ENCODE results near the gene SPATA33.
"Not testable (repeated sequence)": the region's sequence is repeated elsewhere in the genome, so short reads cannot be mapped to it uniquely, and the experiment has no call there.

SPATA33 gene

GRCh38 chr16:89624777-89625761 lies 32.6 kb upstream of the SPATA33 start:
- no peak for DNase-seq
- in situ Hi-C loops (cut with MboI; ENCODE audit: low pct_unique_long_range_greater_than_20kb, low sequenced_read_pairs), result no loop called here

GRCh38 chr16:89629827-89630610 lies 27.6 kb upstream of the SPATA33 start:
- DNase-seq, result no peak
- in situ Hi-C loops (cut with MboI; ENCODE audit: low pct_unique_long_range_greater_than_20kb, low sequenced_read_pairs), result no loop called here

GRCh38 chr16:89633064-89633631 lies 24.5 kb upstream of the SPATA33 start:
- in situ Hi-C loops (cut with MboI; ENCODE audit: low pct_unique_long_range_greater_than_20kb, low sequenced_read_pairs), result no loop called here
- no peak for DNase-seq

- DNase-seq; in situ Hi-C loops (cut with MboI; ENCODE audit: low pct_unique_long_range_greater_than_20kb, low sequenced_read_pairs): not testable (repeated sequence)
These were observed 22.9 kb upstream of the SPATA33 start for GRCh38 chr16:89634463-89635385.

- DNase-seq, result no peak
- in situ Hi-C loops (cut with MboI; ENCODE audit: low pct_unique_long_range_greater_than_20kb, low sequenced_read_pairs), result no loop called here
These were observed 21.0 kb upstream of the SPATA33 start for GRCh38 chr16:89636663-89637062.

- in situ Hi-C loops (cut with MboI; ENCODE audit: low pct_unique_long_range_greater_than_20kb, low sequenced_read_pairs), result no loop called here
These were observed 20.3 kb upstream of the SPATA33 start for GRCh38 chr16:89637379-89637778.

GRCh38 chr16:89638455-89638854 lies 19.2 kb upstream of the SPATA33 start:
- in situ Hi-C loops (cut with MboI; ENCODE audit: low pct_unique_long_range_greater_than_20kb, low sequenced_read_pairs), result no loop called here
- DNase-seq, result no peak

More at GRCh38 chr16:89637379-89637778, 20.3 kb upstream of the SPATA33 start:
- no peak for DNase-seq

- in situ Hi-C loops (cut with MboI; ENCODE audit: low pct_unique_long_range_greater_than_20kb, low sequenced_read_pairs), result no loop called here
These were observed 18.3 kb upstream of the SPATA33 start for GRCh38 chr16:89639385-89639784.

GRCh38 chr16:89641458-89642119 lies 16.0 kb upstream of the SPATA33 start:
- in situ Hi-C loops (cut with MboI; ENCODE audit: low pct_unique_long_range_greater_than_20kb, low sequenced_read_pairs), result no loop called here
- DNase-seq, result no peak

More at GRCh38 chr16:89639385-89639784, 18.3 kb upstream of the SPATA33 start:
- no peak for DNase-seq

GRCh38 chr16:89642574-89642973 lies 15.1 kb upstream of the SPATA33 start:
- in situ Hi-C loops (cut with MboI; ENCODE audit: low pct_unique_long_range_greater_than_20kb, low sequenced_read_pairs), result no loop called here

GRCh38 chr16:89643769-89644300 lies 13.8 kb upstream of the SPATA33 start:
- in situ Hi-C loops (cut with MboI; ENCODE audit: low pct_unique_long_range_greater_than_20kb, low sequenced_read_pairs), result no loop called here
- DNase-seq, result no peak

More at GRCh38 chr16:89642574-89642973, 15.1 kb upstream of the SPATA33 start:
- no peak for DNase-seq

- DNase-seq, result no peak
- in situ Hi-C loops (cut with MboI; ENCODE audit: low pct_unique_long_range_greater_than_20kb, low sequenced_read_pairs), result no loop called here
These were observed 12.5 kb upstream of the SPATA33 start for GRCh38 chr16:89645122-89645521.

- DNase-seq, result no peak
- in situ Hi-C loops (cut with MboI; ENCODE audit: low pct_unique_long_range_greater_than_20kb, low sequenced_read_pairs), result no loop called here
These were observed 11.4 kb upstream of the SPATA33 start for GRCh38 chr16:89646270-89646669.

- in situ Hi-C loops (cut with MboI; ENCODE audit: low pct_unique_long_range_greater_than_20kb, low sequenced_read_pairs), result no loop called here
These were observed 10.7 kb upstream of the SPATA33 start for GRCh38 chr16:89646906-89647305.

GRCh38 chr16:89651584-89651983 lies 6.1 kb upstream of the SPATA33 start:
- DNase-seq, result no peak
- in situ Hi-C loops (cut with MboI; ENCODE audit: low pct_unique_long_range_greater_than_20kb, low sequenced_read_pairs), result no loop called here

More at GRCh38 chr16:89646906-89647305, 10.7 kb upstream of the SPATA33 start:
- DNase-seq, result no peak

GRCh38 chr16:89653656-89654295 lies 3.9 kb upstream of the SPATA33 start:
- DNase-seq, result no peak
- in situ Hi-C loops (cut with MboI; ENCODE audit: low pct_unique_long_range_greater_than_20kb, low sequenced_read_pairs), result no loop called here

- in situ Hi-C loops (cut with MboI; ENCODE audit: low pct_unique_long_range_greater_than_20kb, low sequenced_read_pairs), result no loop called here
- no peak for DNase-seq
These were observed 2.5 kb upstream of the SPATA33 start for GRCh38 chr16:89655062-89655643.

Data from KBM-7 (cell line).